ENCODE data around the gene PARVG.
A peak's percentile ranks its signal among the peaks of the same experiment; 100 is the strongest.

Gene PARVG

DNA sequence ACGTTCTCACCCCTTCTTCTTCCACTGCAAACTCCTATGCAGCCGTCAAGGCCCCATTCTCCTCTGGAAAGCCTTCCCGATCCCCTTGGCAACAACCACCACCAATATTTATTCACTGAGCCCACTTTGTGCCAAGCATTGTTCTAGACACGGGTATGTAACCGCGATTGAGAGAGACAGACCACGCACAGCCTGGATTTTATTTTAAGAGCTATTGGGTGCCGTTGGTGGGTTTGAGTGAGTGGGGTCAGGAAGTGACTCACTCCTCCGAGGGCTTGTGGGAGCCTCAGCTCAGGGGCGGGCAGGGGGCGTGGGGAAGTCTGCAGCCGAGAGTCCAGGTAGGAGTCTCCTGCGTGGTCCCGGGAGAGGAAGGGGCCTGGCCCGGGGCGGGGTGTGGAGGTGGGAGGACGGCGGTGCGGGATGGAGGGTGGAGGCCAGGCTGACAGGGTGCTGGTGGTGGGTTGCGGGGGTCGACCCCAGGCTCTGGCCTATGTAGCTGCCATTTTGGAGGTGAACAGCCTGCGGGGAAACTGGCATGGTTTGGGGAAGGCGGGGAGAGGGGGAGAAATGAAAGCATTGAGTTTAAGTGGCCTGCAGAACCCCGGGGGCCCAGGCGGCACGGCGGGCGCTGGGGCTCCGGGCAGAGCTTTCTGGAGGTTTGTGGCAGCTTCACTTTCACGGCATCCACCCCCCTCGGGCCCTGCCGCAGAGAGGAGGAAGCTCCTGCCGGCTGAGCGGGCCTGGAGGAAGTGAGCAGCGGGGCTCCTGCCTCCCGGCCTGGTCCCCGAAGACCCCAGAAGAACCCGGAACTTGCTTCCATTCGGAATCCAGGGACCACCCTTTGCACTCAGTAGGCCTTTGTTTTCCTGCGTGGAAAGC lies 547 bp downstream of the PARVG start:
- DNase-seq (ENCODE audit: low spot score) = peak; percentile 43

GRCh38 chr22:44181912-44182587 lies 1.3 kb downstream of the PARVG start:
- DNase-seq (ENCODE audit: low spot score) = no peak

DNA sequence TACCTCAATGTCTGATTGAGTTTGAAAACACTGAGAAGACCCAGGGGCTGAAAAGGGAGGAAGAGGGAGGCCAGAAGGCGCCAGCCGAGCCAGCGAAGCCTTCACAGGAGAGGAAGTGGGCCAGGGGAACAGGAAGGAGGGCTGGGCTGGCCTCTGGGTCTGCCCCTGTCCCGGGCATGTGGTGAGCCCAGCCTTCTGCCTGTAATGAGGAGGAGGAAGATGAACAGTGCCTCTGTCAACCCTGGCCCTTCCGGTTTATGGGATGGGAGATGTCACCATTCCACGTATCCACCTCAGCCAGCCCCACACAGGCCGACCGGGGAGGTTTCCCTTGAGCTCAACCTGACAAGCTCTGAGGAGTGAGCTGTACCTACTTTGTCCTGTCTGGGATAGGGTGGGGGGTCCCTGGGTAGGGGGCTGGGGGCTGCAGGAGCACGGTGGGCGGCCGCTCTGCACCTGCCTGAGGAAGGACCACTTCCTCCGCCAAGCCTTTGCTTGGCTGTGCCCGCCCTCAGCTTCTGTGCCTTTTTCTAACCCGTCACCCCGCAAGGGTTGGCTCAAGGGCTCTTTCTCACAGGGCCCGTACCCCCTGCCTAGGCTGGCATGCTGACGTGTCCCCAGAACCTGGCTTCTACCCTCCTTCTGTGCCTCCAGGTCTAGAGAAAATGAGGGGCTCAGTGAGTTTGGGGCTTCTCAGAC lies 2.0 kb downstream of the PARVG start:
- peak; percentile 47 for DNase-seq (ENCODE audit: low spot score)

- no peak for DNase-seq (ENCODE audit: low spot score)
Observed at GRCh38 chr22:44183287-44183588, 2.5 kb downstream of the PARVG start.

DNA sequence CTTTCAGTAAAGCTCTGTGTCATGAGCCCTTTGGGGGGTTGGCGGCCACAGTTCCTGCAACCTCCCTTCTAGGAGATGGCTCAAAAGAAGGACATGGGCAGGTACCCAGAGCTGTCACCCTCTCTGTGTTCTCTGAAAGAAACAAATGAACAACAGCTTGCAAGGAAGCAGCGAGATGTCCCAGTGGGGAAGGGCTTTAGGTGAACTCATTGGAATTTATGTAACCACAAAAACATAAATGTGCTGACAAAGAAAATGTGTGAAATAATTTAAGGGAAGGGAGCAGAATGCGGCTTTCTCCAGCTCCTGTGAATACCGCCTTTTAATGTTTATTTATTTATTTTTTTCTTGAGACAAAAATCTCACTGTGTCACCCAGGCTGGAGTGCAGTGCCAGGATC lies 3.3 kb downstream of the PARVG start:
- DNase-seq (ENCODE audit: low spot score) = no peak

GRCh38 chr22:44185237-44186120 lies 4.8 kb downstream of the PARVG start:
- no peak for DNase-seq (ENCODE audit: low spot score)

- DNase-seq (ENCODE audit: low spot score) = no peak
Observed at GRCh38 chr22:44186121-44186510, 5.4 kb downstream of the PARVG start.

DNA sequence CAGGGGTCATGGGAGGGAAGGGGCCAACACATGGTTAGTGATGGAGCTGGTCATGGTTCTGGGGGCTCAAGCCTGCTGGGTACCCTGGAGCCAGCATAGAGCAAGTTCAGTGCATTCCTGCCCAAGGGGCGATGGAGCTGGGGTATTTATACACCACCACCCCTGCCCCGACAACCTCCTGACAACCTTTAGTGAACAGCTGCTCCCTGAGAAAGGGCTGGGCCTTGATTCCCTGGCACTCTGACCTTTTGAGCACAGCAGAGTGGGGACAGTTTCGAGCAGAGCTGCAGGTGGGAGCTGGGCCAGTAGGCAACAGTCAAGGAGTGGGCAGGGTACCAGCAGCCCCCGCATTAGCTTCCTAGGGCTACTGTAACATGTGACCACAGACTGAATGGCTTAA lies 6.0 kb downstream of the PARVG start:
- DNase-seq (ENCODE audit: low spot score) = no peak

DNA sequence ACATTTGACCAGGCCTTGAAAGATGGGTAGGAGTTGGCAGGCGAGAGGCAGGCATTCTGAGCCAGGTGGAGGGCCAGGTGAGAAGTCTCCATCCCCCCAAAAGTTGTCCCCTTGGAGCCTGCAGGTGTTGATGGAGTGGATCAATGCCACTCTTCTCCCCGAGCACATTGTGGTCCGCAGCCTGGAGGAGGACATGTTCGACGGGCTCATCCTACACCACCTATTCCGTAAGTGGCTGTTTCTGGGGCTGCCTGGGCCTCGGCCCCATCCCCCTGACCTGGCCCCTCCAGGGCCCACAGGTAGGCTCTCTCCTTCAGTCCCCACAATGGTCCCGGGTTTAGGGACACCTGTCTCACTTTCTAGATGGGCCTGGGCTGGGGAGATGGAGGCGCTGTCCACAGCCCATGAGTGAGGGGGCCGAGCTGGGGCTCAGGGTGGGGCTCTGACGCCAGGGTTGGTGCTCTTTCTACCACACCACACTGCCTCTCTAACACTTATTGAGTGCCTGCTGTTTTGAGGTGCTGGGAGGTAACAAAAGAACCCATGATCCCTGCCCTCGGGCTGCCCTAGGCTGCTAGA lies 7.0 kb downstream of the PARVG start:
- DNase-seq (ENCODE audit: low spot score) = no peak

DNA sequence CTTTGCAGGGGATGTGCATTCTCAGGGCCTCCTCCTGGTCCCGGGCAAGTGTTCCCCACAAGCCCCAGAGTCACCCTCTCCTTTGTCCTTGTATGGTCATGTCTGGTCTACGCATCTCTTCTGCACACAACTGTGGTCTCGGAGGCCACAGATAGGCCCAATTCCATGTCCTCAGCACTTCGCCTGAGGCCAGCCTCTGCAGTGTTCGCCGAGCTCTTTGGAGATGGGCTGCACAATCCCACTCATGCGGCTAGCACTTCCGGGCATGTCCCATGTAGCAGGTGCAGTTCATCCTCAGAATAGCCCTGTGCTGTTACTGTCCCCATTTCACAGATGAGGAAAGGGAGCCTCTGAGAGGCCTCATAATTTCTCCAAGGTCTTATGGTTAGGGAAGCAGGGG lies 7.6 kb downstream of the PARVG start:
- no peak for DNase-seq (ENCODE audit: low spot score)

GRCh38 chr22:44188986-44189630 lies 8.4 kb downstream of the PARVG start:
- DNase-seq (ENCODE audit: low spot score) = no peak

DNA sequence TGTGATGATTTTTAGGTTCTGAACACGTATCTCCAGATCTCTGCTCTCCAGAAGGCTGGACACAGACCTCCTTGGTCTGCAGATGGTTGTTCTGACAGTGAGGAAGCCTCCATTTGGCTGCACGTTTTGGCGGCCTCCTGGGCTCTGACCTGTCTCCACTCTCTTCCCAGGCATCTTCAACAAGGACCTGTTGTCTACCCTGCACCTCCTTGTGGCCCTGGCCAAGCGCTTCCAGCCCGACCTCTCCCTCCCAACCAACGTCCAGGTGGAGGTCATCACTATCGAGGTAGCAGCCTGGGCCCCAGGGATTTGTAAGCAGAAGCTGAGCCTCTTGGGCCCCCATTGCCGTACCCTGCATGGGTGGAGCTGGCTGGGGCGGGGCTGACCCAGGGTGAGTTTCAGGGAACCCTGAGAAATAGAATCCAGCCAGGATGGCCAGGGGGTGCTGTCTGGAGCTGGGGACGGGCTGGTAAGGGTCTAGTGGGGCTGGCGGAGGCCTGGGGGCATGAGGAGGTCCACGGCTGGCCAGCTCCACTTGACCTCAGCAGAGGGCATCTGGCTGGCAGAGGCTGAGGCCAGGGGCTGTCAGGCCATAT lies 9.8 kb downstream of the PARVG start:
- DNase-seq (ENCODE audit: low spot score) = no peak

DNA sequence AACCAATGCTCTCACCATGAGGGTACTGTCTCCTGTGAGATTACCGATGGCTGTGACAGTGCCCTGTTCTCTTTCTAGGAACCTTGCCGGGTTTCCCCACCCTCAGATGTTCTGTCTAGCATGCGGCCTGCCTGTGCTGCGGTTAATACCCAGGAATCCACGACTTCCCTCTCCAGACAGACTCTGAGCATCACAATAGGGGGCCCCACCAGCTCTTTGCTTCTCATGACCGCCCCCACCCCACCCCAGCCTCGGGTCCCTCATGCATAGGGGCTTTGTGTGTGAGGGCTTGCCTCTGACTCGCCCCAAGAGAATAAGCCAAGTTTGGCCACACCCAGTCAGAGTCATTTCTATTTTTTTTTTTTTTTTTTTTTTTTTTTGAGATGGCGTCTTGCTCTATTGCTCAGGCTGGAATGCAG lies 10.3 kb downstream of the PARVG start:
- peak; percentile 53 for DNase-seq (ENCODE audit: low spot score)

DNA sequence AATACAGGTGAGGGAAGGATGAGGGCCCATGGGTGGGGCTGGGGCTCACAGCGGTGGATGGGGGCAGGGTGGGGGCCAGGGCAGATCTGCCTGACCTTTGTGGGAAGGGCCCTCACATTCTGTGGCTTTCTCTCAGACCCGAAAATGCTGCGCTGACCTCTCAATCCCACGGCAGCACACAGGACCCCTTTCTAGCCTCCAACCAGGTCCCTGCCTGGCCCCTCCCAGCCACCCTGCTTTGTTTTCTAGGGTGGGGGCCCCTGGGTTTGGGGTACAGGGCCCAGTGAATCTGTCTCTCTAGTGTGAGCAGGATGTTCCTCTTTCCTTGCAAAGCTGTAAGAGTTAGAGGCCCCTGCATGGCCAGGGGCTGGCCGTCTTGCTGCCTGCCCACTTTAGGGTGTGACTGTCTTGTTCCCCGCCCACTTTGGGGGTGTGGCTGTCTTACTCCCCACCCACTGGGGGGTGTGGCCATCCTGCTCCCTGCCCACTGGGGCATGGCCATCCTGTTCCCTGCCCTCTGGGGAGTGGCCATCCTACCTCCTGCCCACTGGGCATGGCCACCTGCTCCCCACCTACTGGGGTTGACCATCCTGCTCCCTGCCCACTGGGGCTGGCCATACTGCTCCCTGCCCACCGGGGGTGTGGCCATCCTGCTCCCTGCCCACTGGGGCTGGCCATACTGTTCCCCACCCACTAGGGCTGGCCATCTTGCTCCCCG lies 11.5 kb downstream of the PARVG start:
- peak; percentile 20 for DNase-seq (ENCODE audit: low spot score)

- DNase-seq (ENCODE audit: low spot score) = no peak
Observed at GRCh38 chr22:44192816-44193534, 12.2 kb downstream of the PARVG start.

GRCh38 chr22:44193535-44193891 lies 12.8 kb downstream of the PARVG start:
- peak; percentile 58 for DNase-seq (ENCODE audit: low spot score)

GRCh38 chr22:44194569-44194968 lies 13.8 kb downstream of the PARVG start:
- no peak for DNase-seq (ENCODE audit: low spot score)

GRCh38 chr22:44195189-44195871 lies 14.6 kb downstream of the PARVG start:
- no peak for DNase-seq (ENCODE audit: low spot score)

DNA sequence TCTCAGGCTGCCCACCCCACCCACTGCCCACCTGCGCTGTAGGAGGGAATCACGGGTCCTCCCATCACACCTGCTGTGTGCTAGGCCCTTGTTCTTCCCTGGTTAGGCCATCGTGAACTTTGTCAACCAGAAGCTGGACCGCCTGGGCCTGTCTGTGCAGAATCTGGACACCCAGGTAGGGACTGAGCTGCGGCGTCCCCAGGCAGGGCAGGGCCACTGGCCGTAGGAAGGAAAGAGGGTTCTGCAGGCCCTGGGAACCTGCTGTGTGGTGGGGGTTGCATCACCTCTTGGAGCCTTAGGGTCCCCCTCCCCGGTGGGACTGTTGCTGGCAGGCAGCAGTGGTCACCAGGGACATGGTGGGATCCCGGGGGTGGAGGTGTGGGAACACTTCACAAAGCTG lies 15.5 kb downstream of the PARVG start:
- no peak for DNase-seq (ENCODE audit: low spot score)
